SK-N-SH treated with all-trans-retinoic acid at 6 μM for 48 hours (cell line): ENCODE measurements around the gene PTPRD.
"Not testable (repeated sequence)": the region's sequence is repeated elsewhere in the genome, so short reads cannot be mapped to it uniquely, and the experiment has no call there.

Experiments
- ARNTL ChIP-seq: fragments of 450-650 bp; formaldehyde crosslinking; IDR thresholded peaks from 2 replicates; pipeline ENCODE4 v1.5.0; 2020; ENCODE audit warnings: low read depth, mild to moderate bottlenecking, moderate library complexity, borderline replicate concordance
- CREB5 ChIP-seq: fragments of 250-450 bp; sonication (Bioruptor Pico); IDR thresholded peaks from 2 replicates; pipeline ENCODE4 v1.5.1; 2020; ENCODE audit warnings: low read depth, mild to moderate bottlenecking, moderate library complexity
- ZFP3 ChIP-seq: fragments of 250-450 bp; sonication (Bioruptor Pico); IDR thresholded peaks from 2 replicates; pipeline ENCODE4 v1.5.0; 2020; ENCODE audit warnings: mild to moderate bottlenecking, moderate library complexity
- ZFP30 ChIP-seq: fragments of 450-650 bp; formaldehyde crosslinking; IDR thresholded peaks from 2 replicates; pipeline ENCODE4 v1.5.0; 2022; ENCODE audit warnings: mild to moderate bottlenecking, moderate library complexity

- TF ChIP-seq ZFP3, ZFP30, ARNTL, CREB5 (CRISPR knock-in tag): not testable (repeated sequence)
Measured at GRCh38 chr9:9097254-9097653, 1515.5 kb downstream of the PTPRD start.
